ENCODE measurements around the gene ATP4B. TPM values are rescaled to one million over a fixed set of nuclear protein-coding genes. Genes with fewer than 3 reads are reported as not detected.
A peak's percentile ranks its signal among the peaks of the same experiment; 100 is the strongest.
"Not testable (repeated sequence)": the region's sequence is repeated elsewhere in the genome, so short reads cannot be mapped to it uniquely, and the experiment has no call there.

Gene ATP4B
- total RNA-seq, 1 donor from 2014 or later = not detected

DNA sequence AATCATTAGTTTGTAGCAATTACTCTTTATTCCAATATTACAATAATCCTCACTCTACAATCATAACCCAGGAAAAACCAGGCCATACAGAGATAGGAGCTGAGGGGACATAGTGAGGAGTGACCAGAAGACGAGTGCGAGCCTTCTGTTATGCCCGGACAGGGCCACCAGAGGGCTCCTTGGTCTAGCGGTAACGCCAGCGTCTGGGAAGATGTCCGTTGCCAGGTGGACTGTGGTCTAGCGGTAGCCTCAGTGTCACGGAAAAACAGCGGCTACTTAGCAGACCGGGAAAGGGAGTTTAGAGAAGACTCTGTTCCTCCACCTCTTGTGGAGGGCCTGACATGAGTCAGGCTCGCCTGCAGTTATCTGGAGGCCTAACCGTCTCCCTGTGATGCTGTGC, 36.5 kb downstream of the ATP4B start:
- Mint-ChIP-seq H3K4me1 (ENCODE audit: low read depth, unreplicated experiment) (peaks cover 38% of the 10 kb centered on the region), H3K27me3 (ENCODE audit: unreplicated experiment) (peaks cover 14% of the 10 kb centered on the region), H3K27ac (ENCODE audit: unreplicated experiment) (peak overlapping the region; percentile 53), H3K36me3 (ENCODE audit: unreplicated experiment) (peaks cover 19% of the 10 kb centered on the region), H3K9me3 (ENCODE audit: unreplicated experiment) (peaks cover 28% of the 10 kb centered on the region)
- peak; percentile 69 for TF ChIP-seq CTCF (IDR thresholded peaks at IDR 0.05; ENCODE audit: partially characterized antibody, unreplicated experiment)
- not testable (repeated sequence) for H3K4me3 Mint-ChIP-seq (ENCODE audit: unreplicated experiment)
- DNase-seq = peak; percentile 71

- Mint-ChIP-seq H3K4me3 (ENCODE audit: unreplicated experiment) (peak overlapping the region; percentile 3), H3K4me1 (ENCODE audit: low read depth, unreplicated experiment) (peaks cover 40% of the 10 kb centered on the region), H3K27me3 (ENCODE audit: unreplicated experiment) (peaks cover 12% of the 10 kb centered on the region), H3K9me3 (ENCODE audit: unreplicated experiment) (peaks cover 25% of the 10 kb centered on the region), H3K27ac (ENCODE audit: unreplicated experiment) (peak overlapping the region; percentile 53), H3K36me3 (ENCODE audit: unreplicated experiment) (peaks cover 19% of the 10 kb centered on the region)
- no peak for TF ChIP-seq CTCF (IDR thresholded peaks at IDR 0.05; ENCODE audit: partially characterized antibody, unreplicated experiment)
- DNase-seq = no peak
Observed at GRCh38 chr13:113621046-113621445, 37.0 kb downstream of the ATP4B start.

DNA sequence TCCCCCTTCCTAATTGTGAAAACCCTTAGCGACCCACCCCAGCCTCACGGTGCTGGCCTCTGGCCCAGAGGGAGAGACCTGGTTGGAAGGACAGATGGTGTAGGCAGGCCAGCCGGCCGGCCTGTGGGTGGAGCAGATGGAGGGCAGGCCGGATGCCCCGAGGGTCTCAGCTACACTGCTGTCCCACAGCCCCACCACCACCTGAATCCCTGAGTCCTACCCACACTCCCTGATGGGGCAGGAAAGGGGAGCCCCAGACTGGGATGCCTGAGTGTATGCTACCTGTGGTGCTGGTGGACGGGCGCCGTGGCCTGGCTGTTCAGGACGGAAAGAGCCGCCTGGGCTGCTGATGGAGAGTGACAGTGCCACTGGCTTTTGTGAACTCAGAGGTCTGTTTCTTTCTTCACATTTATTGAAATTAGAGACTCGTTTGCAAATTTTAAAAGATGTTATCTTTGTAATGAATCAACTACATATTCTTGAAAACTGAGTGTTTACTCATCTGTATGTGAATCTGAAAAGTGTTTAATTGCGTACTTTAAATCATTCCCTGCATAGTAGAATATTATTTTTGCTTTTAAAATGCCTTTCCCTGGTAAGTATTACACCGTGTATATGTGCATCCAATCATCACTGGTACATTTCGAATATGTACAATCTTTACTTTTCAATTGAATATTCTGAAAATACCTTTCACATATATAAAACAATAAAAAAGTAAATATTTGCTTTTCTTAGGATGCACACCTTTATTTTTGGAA, 37.8 kb downstream of the ATP4B start:
- Mint-ChIP-seq H3K9me3 (ENCODE audit: unreplicated experiment) (peaks cover 22% of the 10 kb centered on the region), H3K27me3 (ENCODE audit: unreplicated experiment) (peaks cover 10% of the 10 kb centered on the region), H3K36me3 (ENCODE audit: unreplicated experiment) (peaks cover 19% of the 10 kb centered on the region), H3K4me3 (ENCODE audit: unreplicated experiment) (peak overlapping the region; percentile 71), H3K4me1 (ENCODE audit: low read depth, unreplicated experiment) (peaks cover 38% of the 10 kb centered on the region), H3K27ac (ENCODE audit: unreplicated experiment) (peak overlapping the region; percentile 95)
- DNase-seq = peak; percentile 77
- TF ChIP-seq CTCF (IDR thresholded peaks at IDR 0.05; ENCODE audit: partially characterized antibody, unreplicated experiment) = no peak

- DNase-seq = no peak
- Mint-ChIP-seq H3K36me3 (ENCODE audit: unreplicated experiment) (peaks cover 7% of the 10 kb centered on the region), H3K4me3 (ENCODE audit: unreplicated experiment) (peak overlapping the region; percentile 49), H3K4me1 (ENCODE audit: low read depth, unreplicated experiment) (peaks cover 38% of the 10 kb centered on the region), H3K9me3 (ENCODE audit: unreplicated experiment) (peaks cover 18% of the 10 kb centered on the region), H3K27ac (ENCODE audit: unreplicated experiment) (peak overlapping the region; percentile 95), H3K27me3 (ENCODE audit: unreplicated experiment) (peaks cover 6% of the 10 kb centered on the region)
- no peak for TF ChIP-seq CTCF (IDR thresholded peaks at IDR 0.05; ENCODE audit: partially characterized antibody, unreplicated experiment)
Observed at GRCh38 chr13:113618455-113618854, 39.5 kb downstream of the ATP4B start.

DNA sequence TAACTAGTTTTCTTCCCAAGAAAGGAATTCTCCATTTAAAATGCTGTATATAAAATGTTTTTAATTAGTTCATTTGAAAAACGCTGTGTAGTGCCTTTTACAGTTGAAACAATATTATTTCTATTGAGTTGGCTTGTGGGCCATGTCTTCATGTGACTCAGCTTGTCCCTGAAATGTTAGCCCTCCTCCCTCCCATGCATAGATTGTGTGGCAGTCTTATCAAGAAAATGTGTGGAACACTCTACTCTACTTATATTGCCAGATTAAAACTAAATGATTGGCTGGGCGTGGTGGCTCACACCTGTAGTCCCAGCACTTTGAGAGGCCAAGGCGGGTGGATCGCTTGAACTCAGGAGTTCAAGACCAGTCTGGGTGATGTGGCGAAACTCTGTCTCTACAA, 40.0 kb downstream of the ATP4B start:
- H3K27ac Mint-ChIP-seq (ENCODE audit: unreplicated experiment) = peak overlapping the region; percentile 95
- no peak overlapping the region for H3K4me3 Mint-ChIP-seq (ENCODE audit: unreplicated experiment)
- peaks cover 38% of the 10 kb centered on the region for H3K4me1 Mint-ChIP-seq (ENCODE audit: low read depth, unreplicated experiment)
- H3K27me3 Mint-ChIP-seq (ENCODE audit: unreplicated experiment) = peaks cover 6% of the 10 kb centered on the region
- H3K36me3 Mint-ChIP-seq (ENCODE audit: unreplicated experiment) = peaks cover 7% of the 10 kb centered on the region
- DNase-seq = no peak
- H3K9me3 Mint-ChIP-seq (ENCODE audit: unreplicated experiment) = peaks cover 18% of the 10 kb centered on the region
- no peak for TF ChIP-seq CTCF (IDR thresholded peaks at IDR 0.05; ENCODE audit: partially characterized antibody, unreplicated experiment)

Data from glutamatergic neuron (in vitro differentiated cells).